Lower lobe of right lung (tissue), 2 donors: ENCODE results near the gene ANKS1B. TPM values are rescaled to one million over a fixed set of nuclear protein-coding genes. Genes with fewer than 3 reads are reported as not detected.

Experiments
- ATAC-seq, 2 donors: fragments of 200-7000 bp; cut with Tn5 transposase; one replicate each; pipeline ENCODE4 v1.9.1; 2020 to 2022; ENCODE audit warnings: mild to moderate bottlenecking in 2 of 2, moderate library complexity in 2 of 2
- DNase-seq: peaks from one replicate; pipeline ENCODE4 v3.0.0-alpha.2; 2020
- H3K27ac ChIP-seq: fragments of 200-600 bp; one replicate; pipeline ENCODE4 v1.8.0; 2022
- H3K27me3 ChIP-seq: fragments of 200-600 bp; one replicate; pipeline ENCODE4 v1.8.0; 2022; ENCODE audit warnings: low read depth
- H3K36me3 ChIP-seq: fragments of 200-600 bp; one replicate; pipeline ENCODE4 v1.8.0; 2022; ENCODE audit warnings: mild to moderate bottlenecking
- H3K4me1 ChIP-seq: fragments of 200-600 bp; one replicate; pipeline ENCODE4 v1.8.0; 2022
- H3K4me3 ChIP-seq: fragments of 200-600 bp; one replicate; pipeline ENCODE4 v1.8.0; 2022; ENCODE audit warnings: mild to moderate bottlenecking
- H3K9me3 ChIP-seq: fragments of 200-600 bp; one replicate; pipeline ENCODE4 v1.8.0; 2022
- intact Hi-C: fragments of 100-400 bp; cut with DNase I; formaldehyde crosslinking; loops from one replicate; pipeline ENCODE4 v1.11.0; 2022
- total RNA-seq: library from RNA; stranded (reverse); fragmentation: NEBNext Ultra II Directional; extraction: Animal tissue kit (Norgen Biotek cat#: 25700); gene quantifications from one replicate; pipeline ENCODE4 v1.2.1, GENCODE V29; 2021
- TF ChIP-seq, protein P1 (sequence below): fragments of 200-600 bp; IDR thresholded peaks from one replicate; pipeline ENCODE4 v1.8.0; 2022; ENCODE audit warnings: antibody characterized with exemption, mild to moderate bottlenecking
- donor health status: DM: no; HTN: yes; CAD: no; lungs with severe emphysema.

The ANKS1B gene
- total RNA-seq, 1 donor from 2014 or later, result 4.0 TPM

DNA sequence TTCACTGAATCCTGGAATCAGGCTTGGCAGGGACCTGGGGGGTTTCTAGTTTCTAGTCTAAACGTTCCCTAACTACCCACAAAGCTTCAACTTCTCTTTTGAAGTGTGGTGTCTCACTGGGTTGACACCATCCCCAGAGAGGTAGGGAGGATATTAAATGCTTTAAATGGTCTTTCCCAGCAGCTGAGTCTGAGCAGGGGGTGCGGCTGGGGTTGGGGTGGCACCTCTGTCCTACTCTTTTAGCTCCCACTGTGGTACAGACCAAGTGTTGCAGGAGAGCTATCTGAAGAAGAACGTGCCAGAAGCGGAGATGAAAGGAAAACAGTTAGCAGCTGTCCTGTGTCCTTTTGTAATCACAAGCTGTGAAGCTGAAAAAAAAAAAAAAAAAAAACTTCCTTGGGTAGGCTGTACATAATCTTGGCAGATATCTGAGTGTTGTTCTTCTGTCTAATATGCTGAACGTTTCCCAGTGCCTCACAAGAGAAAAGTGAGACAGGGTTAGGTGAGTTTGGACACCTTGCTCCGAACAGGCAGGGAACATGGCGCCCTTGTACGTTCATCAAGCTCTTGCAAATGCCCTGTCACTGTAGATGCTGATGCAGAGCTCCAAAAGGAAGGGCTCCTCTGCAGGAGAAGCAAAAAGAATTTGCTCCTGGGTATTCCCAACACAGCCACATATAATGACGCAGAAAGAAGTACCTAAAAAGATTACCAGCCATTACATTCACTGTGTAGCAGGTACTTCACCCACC, 892.5 kb downstream of the ANKS1B start:
- H3K36me3 ChIP-seq, result no peaks in the 10 kb centered on the region
- H3K4me1 ChIP-seq, result no peaks in the 10 kb centered on the region
- H3K27me3 ChIP-seq, result no peaks in the 10 kb centered on the region
- no peak overlapping the region for H3K27ac ChIP-seq
- DNase-seq (no peak), ATAC-seq (no peak)
- H3K9me3 ChIP-seq, result no peaks in the 10 kb centered on the region
- intact Hi-C loops, result no loop called here
- TF ChIP-seq, protein P1, sequence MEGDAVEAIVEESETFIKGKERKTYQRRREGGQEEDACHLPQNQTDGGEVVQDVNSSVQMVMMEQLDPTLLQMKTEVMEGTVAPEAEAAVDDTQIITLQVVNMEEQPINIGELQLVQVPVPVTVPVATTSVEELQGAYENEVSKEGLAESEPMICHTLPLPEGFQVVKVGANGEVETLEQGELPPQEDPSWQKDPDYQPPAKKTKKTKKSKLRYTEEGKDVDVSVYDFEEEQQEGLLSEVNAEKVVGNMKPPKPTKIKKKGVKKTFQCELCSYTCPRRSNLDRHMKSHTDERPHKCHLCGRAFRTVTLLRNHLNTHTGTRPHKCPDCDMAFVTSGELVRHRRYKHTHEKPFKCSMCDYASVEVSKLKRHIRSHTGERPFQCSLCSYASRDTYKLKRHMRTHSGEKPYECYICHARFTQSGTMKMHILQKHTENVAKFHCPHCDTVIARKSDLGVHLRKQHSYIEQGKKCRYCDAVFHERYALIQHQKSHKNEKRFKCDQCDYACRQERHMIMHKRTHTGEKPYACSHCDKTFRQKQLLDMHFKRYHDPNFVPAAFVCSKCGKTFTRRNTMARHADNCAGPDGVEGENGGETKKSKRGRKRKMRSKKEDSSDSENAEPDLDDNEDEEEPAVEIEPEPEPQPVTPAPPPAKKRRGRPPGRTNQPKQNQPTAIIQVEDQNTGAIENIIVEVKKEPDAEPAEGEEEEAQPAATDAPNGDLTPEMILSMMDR, result no peak
- no peak overlapping the region for H3K4me3 ChIP-seq

DNA sequence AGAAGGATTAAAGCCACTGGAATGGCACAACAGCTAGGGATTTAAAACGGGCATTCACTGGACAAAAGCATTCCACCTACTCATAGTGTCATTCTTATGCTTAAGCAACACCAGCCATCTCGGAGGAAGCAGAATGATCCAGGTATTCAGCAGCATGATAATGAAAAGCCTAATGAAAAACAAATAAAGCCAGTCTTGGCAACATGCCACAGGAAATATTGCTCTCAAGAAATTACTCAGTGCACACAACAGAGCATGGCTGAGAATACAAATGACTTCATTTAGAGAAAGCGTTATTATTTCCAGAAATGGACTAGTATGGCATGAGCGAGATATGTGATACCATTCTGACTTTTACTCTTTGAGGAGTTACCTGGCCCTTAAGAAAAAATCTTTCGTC, 897.5 kb downstream of the ANKS1B start:
- intact Hi-C loops, result no loop called here
- TF ChIP-seq, protein P1, result no peak
- ATAC-seq (no peak), DNase-seq (no peak)
- no peaks in the 10 kb centered on the region for H3K4me1 ChIP-seq
- no peaks in the 10 kb centered on the region for H3K27me3 ChIP-seq
- no peaks in the 10 kb centered on the region for H3K9me3 ChIP-seq
- no peaks in the 10 kb centered on the region for H3K36me3 ChIP-seq
- no peak overlapping the region for H3K27ac ChIP-seq
- no peak overlapping the region for H3K4me3 ChIP-seq

DNA sequence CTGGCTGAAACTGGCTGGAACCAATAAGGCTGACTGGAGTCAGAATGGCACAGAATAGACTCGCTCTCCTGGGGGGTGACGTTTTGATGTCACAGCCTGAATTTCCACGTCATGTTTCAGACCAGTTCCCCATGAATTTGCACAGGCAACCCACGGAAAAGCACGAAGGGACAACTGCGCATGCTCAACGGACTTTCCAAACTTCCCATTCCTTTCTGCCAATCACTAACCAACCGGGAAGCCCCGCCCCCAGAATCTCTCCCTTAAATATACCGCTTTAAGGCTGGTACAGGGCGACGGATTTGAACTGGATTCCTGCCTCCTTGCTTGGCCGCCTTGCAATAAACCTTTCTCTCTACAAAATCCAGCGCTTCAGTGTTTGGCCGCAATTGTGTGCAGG, 904.9 kb downstream of the ANKS1B start:
- Histone ChIP-seq H3K36me3 (no peaks in the 10 kb centered on the region), H3K27ac (no peak overlapping the region), H3K4me1 (no peaks in the 10 kb centered on the region), H3K9me3 (no peaks in the 10 kb centered on the region), H3K4me3 (no peak overlapping the region), H3K27me3 (no peaks in the 10 kb centered on the region)
- TF ChIP-seq, protein P1, result no peak
- ATAC-seq (no peak), DNase-seq (no peak)
- intact Hi-C loops, result no loop called here

DNA sequence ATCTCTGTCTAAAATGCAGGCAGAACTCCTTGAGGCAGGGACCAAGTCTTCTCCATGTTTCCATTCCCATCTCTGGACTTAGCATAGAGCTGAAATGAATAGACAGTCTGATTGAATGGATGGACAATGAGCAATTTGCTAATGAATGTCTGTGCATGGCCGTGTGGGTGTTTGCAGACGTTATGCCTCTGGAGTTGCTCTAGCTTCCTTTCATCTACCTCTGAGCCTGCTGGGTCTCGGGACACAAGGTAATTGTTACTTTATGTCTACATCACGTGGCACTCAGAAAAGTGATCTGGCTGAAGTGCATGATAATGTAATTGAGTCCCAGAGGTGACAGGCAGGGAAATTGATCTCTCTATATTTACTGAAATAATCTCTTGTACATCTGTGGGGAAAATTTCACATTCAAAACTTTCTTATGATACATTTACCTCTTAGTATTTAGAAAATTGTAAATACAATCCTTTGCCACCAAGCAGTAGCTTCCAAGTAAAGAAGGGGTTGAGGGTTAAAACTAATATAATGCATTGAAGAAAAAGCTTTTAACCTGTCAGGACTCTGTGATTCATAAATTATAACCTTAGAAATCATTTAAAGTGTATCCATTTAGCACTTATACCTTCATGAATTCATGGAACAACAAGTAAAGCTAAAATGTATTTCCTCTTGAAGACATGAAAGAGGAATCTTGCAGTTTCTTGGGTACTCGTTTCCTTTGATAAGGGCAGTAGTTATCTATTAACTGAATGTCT, 915.6 kb downstream of the ANKS1B start:
- Histone ChIP-seq H3K27ac (no peak overlapping the region), H3K4me3 (no peak overlapping the region), H3K27me3 (no peaks in the 10 kb centered on the region), H3K4me1 (no peaks in the 10 kb centered on the region), H3K9me3 (no peaks in the 10 kb centered on the region), H3K36me3 (no peaks in the 10 kb centered on the region)
- DNase-seq, result no peak
- intact Hi-C loops, result no loop called here
- TF ChIP-seq, protein P1, result no peak
- no peak for ATAC-seq

DNA sequence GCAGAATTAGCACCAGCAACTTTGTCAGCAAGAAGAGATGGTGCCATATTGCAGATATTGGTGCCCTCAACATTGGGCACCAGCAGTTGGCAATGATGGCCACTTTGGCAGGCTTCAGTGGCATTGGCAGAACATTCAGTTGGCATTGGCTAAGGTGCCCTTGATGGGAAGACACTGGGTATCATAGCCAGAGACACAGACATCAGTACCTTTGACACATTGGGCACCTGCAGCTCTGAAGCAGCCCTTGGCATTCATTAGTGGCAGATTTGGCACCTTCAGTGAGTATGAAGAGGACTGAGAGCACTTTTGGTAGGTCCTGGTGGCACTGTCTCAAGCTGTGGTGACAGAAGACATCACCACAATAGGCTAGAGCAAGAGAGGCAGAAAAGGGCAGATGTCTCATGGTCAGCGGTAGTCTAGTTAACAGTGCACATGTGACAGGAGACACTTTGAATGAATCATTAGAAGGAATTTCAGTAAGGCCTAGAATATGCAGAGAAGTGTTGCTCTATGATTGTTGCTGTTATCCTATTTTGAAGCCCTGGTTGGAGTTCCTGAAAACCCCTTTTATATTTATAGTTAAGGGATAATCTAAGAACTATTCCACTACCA, 917.5 kb downstream of the ANKS1B start:
- TF ChIP-seq, protein P1, result no peak
- no peak for DNase-seq

More for the DNA sequence above, 917.5 kb downstream of the ANKS1B start:
- intact Hi-C loops, result no loop called here
- Histone ChIP-seq H3K4me1 (no peaks in the 10 kb centered on the region), H3K27ac (no peak overlapping the region), H3K4me3 (no peak overlapping the region), H3K9me3 (no peaks in the 10 kb centered on the region), H3K27me3 (no peaks in the 10 kb centered on the region), H3K36me3 (no peaks in the 10 kb centered on the region)
- ATAC-seq, result no peak
